Prostate gland (tissue), 2 donors: ENCODE results near the gene SCAI.

Source experiments
- POLR2A ChIP-seq: fragments of 450-650 bp; IDR thresholded peaks from one replicate; pipeline ENCODE4 v1.6.1; 2016; ENCODE audit warnings: antibody characterized with exemption, mild to moderate bottlenecking
- POLR2AphosphoS5 ChIP-seq: sonication (generic); formaldehyde crosslinking; IDR thresholded peaks from one replicate; pipeline ENCODE4 v1.6.1; 2017; ENCODE audit warnings: antibody characterized with exemption
- TF ChIP-seq, protein P1 (sequence below), 4 experiments: fragments of 200-600 bp in 2 of 4; fragments of 450-650 bp in 2 of 4; sonication (generic) in 2 of 4; IDR thresholded peaks; 1 replicate in 3 of 4; 2 replicates in 1 of 4; pipeline ENCODE4 v1.5.1; 2016 to 2019; ENCODE audit warnings: antibody characterized with exemption in 4 of 4, mild to moderate bottlenecking in 2 of 4, moderate library complexity in 2 of 4

- TF ChIP-seq, protein P1, sequence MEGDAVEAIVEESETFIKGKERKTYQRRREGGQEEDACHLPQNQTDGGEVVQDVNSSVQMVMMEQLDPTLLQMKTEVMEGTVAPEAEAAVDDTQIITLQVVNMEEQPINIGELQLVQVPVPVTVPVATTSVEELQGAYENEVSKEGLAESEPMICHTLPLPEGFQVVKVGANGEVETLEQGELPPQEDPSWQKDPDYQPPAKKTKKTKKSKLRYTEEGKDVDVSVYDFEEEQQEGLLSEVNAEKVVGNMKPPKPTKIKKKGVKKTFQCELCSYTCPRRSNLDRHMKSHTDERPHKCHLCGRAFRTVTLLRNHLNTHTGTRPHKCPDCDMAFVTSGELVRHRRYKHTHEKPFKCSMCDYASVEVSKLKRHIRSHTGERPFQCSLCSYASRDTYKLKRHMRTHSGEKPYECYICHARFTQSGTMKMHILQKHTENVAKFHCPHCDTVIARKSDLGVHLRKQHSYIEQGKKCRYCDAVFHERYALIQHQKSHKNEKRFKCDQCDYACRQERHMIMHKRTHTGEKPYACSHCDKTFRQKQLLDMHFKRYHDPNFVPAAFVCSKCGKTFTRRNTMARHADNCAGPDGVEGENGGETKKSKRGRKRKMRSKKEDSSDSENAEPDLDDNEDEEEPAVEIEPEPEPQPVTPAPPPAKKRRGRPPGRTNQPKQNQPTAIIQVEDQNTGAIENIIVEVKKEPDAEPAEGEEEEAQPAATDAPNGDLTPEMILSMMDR (IDR thresholded peaks at IDR 0.05): no peak
- TF ChIP-seq POLR2A: no peak
- TF ChIP-seq POLR2AphosphoS5: no peak
Measured at GRCh38 chr9:125183054-125183453, 39.7 kb upstream of the SCAI start.
